Activated CD8-positive, alpha-beta T cell treated with anti-CD3 and anti-CD28 coated beads for 36 hours (primary cell): Measurements from ENCODE around the gene SLC19A1. TPM values are rescaled to one million over a fixed set of nuclear protein-coding genes. Genes with fewer than 3 reads are reported as not detected.

Source experiments
- ATAC-seq: fragments of 200-7000 bp; cut with Tn5 transposase; one replicate; pipeline ENCODE4 v1.10.0; 2021; ENCODE audit warnings: mild to moderate bottlenecking, moderate library complexity
- CTCF ChIA-PET: fragments of 350-600 bp; sonication (Branson Sonifier 250); formaldehyde crosslinking; loops from one replicate; lab custom pipeline; 2021; ENCODE audit warnings: antibody characterized with exemption; lab: Charles Lee
- POLR2A ChIA-PET: fragments of 350-600 bp; sonication (Branson Sonifier 250); formaldehyde crosslinking; loops from one replicate; lab custom pipeline; 2021; ENCODE audit warnings: antibody characterized with exemption; lab: Charles Lee
- DNase-seq: peaks from one replicate; pipeline ENCODE4 v3.0.0-alpha.2; 2020
- H3K27ac Mint-ChIP-seq: one replicate; pipeline ENCODE4 v1.8.0; 2021; ENCODE audit warnings: mild to moderate bottlenecking, mixed read lengths
- H3K27me3 Mint-ChIP-seq: one replicate; pipeline ENCODE4 v1.8.0; 2021; ENCODE audit warnings: mixed read lengths
- H3K36me3 Mint-ChIP-seq: one replicate; pipeline ENCODE4 v1.8.0; 2021; ENCODE audit warnings: low read depth, mixed read lengths
- H3K4me1 Mint-ChIP-seq: one replicate; pipeline ENCODE4 v1.8.0; 2021; ENCODE audit warnings: low read depth, mixed read lengths
- H3K4me3 Mint-ChIP-seq: one replicate; pipeline ENCODE4 v1.8.0; 2021; ENCODE audit warnings: mild to moderate bottlenecking, moderate library complexity, mixed read lengths
- H3K9me3 Mint-ChIP-seq: one replicate; pipeline ENCODE4 v1.8.0; 2021; ENCODE audit warnings: mixed read lengths
- intact Hi-C: fragments of 100-400 bp; cut with micrococcal nuclease; formaldehyde crosslinking; loops from one replicate; pipeline ENCODE4 v1.10.0; 2022
- total RNA-seq, 2 experiments: library from RNA; stranded (reverse); gene quantifications; one replicate each; pipeline ENCODE4 v1.2.3, GENCODE V29; 2021
- TF ChIP-seq, protein P1 (sequence below): fragments of 200-600 bp; IDR thresholded peaks from one replicate; pipeline ENCODE4 v1.8.0; 2022; ENCODE audit warnings: antibody characterized with exemption, mild to moderate bottlenecking

The SLC19A1 gene
- total RNA-seq, 2 experiments from 2014 or later: 40.1 to 46.1 TPM

DNA sequence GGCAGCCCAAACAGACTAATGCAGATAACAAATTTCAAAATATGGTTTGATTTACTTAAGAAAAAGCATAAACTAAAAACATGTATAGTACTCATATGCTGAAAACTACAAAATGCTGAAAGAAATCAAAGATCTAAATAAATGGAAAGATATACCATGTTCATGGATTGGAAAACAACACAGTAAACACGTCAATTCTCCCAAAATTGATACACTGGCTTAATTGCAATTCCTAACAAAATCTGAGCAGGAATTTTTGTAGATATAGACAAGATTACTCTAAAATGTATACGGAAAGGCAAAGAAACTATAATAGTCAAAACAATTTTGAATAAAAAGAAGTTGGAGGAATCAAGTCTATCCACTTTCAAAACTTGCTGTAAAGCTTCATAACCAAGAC is 21.0 kb downstream of the SLC19A1 start:
- TF ChIP-seq, protein P1, sequence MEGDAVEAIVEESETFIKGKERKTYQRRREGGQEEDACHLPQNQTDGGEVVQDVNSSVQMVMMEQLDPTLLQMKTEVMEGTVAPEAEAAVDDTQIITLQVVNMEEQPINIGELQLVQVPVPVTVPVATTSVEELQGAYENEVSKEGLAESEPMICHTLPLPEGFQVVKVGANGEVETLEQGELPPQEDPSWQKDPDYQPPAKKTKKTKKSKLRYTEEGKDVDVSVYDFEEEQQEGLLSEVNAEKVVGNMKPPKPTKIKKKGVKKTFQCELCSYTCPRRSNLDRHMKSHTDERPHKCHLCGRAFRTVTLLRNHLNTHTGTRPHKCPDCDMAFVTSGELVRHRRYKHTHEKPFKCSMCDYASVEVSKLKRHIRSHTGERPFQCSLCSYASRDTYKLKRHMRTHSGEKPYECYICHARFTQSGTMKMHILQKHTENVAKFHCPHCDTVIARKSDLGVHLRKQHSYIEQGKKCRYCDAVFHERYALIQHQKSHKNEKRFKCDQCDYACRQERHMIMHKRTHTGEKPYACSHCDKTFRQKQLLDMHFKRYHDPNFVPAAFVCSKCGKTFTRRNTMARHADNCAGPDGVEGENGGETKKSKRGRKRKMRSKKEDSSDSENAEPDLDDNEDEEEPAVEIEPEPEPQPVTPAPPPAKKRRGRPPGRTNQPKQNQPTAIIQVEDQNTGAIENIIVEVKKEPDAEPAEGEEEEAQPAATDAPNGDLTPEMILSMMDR: no peak
- CTCF ChIA-PET: interaction anchor here (1.1 kb wide), 1 partner anchor 22 kb away, joined by 3 read pairs; no protein-coding TSS in a partner anchor
- H3K27ac Mint-ChIP-seq: no peak overlapping the region
- H3K4me3 Mint-ChIP-seq: no peak overlapping the region
- peaks cover 15% of the 10 kb centered on the region for H3K4me1 Mint-ChIP-seq
- no peaks in the 10 kb centered on the region for H3K27me3 Mint-ChIP-seq
- H3K36me3 Mint-ChIP-seq: peaks cover 72% of the 10 kb centered on the region
- DNase-seq (no peak), ATAC-seq (no peak)
- H3K9me3 Mint-ChIP-seq: peaks cover 36% of the 10 kb centered on the region
- POLR2A ChIA-PET: interaction anchor here (0.8 to 1.3 kb wide), 2 partner anchors 9 to 11 kb away, joined by 3 to 6 read pairs; no protein-coding TSS in a partner anchor
- intact Hi-C loops: no loop called here

DNA sequence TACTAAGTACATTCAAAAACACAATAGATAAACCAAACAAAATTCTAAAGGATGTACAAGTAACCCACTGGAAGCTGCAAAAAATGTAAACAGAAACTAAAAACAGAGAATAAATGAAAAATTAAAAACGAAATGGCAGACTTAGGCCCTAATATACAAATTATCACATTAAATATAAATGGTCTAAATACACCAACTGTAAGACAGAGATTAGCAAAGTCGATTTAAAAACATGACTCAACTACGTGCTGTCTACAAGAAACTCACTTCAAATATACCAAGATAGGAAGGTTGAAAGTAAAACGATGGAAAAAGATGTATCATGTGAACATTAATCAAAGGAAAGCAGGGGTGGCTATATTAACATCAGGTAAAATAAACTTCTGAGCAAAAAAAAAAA is 23.1 kb downstream of the SLC19A1 start:
- peaks cover 15% of the 10 kb centered on the region for H3K4me1 Mint-ChIP-seq
- no peak overlapping the region for H3K4me3 Mint-ChIP-seq
- H3K36me3 Mint-ChIP-seq: peaks cover 73% of the 10 kb centered on the region
- TF ChIP-seq, protein P1: no peak
- H3K27ac Mint-ChIP-seq: no peak overlapping the region
- intact Hi-C loops: no loop called here
- CTCF ChIA-PET: no interaction called here
- no peak for ATAC-seq
- POLR2A ChIA-PET: interaction anchor here (0.6 to 1.2 kb wide), 2 partner anchors 13 to 176 kb away, joined by 3 read pairs; no protein-coding TSS in a partner anchor
- H3K27me3 Mint-ChIP-seq: no peaks in the 10 kb centered on the region
- no peak for DNase-seq
- H3K9me3 Mint-ChIP-seq: peaks cover 36% of the 10 kb centered on the region

DNA sequence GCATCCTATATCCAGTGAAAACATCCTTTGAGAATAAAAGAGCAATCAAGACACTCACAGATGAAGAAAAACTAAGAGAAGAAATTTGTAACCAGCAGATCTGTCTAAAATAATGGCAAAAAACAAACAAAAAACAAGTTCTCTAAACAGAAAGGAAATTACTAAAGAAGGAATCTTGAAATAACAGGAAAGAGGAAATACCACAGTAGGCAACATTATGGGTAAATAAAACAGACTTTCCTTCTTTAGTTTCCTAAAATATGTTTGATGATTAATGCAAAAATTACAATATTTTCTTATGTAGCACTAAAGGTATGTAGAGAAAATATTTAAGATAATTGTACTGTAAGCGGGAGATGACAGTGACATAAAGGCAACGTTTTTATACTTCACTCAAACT is 23.5 kb downstream of the SLC19A1 start:
- H3K36me3 Mint-ChIP-seq: peaks cover 76% of the 10 kb centered on the region
- H3K27ac Mint-ChIP-seq: peak overlapping the region; percentile 88
- DNase-seq (no peak), ATAC-seq (no peak)
- no peak overlapping the region for H3K4me3 Mint-ChIP-seq
- peaks cover 15% of the 10 kb centered on the region for H3K4me1 Mint-ChIP-seq
- intact Hi-C loops: no loop called here
- ChIA-PET POLR2A (interaction anchor here (0.6 to 1.2 kb wide), 2 partner anchors 13 to 176 kb away, joined by 3 read pairs; no protein-coding TSS in a partner anchor), CTCF (no interaction called here)
- H3K27me3 Mint-ChIP-seq: no peaks in the 10 kb centered on the region
- peaks cover 36% of the 10 kb centered on the region for H3K9me3 Mint-ChIP-seq
- TF ChIP-seq, protein P1: no peak

DNA sequence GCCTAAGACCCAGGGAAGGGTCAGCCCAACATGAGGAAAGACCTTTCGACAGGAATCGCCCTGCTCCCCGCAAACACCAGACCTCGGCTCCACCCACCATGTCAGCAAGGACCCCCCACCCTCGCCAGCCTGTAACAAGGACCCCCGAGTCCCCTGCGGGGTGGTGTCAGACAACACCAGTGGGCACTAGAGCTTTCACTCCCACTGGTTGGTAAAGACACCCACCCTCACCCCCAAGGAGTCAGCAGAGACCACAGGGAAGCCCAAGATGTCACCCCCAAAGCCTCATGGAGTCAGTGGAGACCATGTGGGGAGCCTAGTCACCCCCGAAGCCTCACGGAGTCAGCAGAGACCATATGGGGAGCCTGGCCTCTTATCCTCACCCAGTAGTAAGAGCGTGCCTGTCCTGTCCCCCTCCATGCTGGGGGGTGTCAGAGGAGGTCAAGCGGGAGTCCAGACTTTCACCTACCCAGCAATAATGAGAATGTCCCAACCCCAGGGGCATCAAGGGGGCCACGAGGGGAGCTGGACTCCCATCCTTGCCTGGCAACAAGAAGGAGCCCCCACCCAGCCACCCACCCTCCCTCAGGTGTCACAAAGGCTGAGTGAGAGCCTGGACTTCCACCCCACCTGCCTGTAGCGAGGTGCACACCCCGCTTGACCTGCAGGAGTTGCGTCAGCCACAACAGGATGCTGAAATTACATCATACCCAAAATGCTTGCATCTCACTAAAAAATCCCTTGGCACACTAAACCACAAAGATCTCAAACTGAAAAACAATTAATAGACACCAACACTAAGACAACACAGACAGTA is 24.8 kb downstream of the SLC19A1 start:
- Mint-ChIP-seq H3K27me3 (no peaks in the 10 kb centered on the region), H3K4me3 (peak overlapping the region; percentile 20), H3K27ac (peak overlapping the region; percentile 88), H3K4me1 (peaks cover 15% of the 10 kb centered on the region), H3K9me3 (peaks cover 36% of the 10 kb centered on the region), H3K36me3 (peaks cover 65% of the 10 kb centered on the region)
- CTCF ChIA-PET: no interaction called here
- intact Hi-C loops: no loop called here
- TF ChIP-seq, protein P1: no peak
- DNase-seq: peak; percentile 46
- POLR2A ChIA-PET: interaction anchor here (1.1 to 1.3 kb wide), 3 partner anchors 24 to 75 kb away, joined by 3 to 5 read pairs (median 3); no protein-coding TSS in a partner anchor
- ATAC-seq: peak; percentile 52

DNA sequence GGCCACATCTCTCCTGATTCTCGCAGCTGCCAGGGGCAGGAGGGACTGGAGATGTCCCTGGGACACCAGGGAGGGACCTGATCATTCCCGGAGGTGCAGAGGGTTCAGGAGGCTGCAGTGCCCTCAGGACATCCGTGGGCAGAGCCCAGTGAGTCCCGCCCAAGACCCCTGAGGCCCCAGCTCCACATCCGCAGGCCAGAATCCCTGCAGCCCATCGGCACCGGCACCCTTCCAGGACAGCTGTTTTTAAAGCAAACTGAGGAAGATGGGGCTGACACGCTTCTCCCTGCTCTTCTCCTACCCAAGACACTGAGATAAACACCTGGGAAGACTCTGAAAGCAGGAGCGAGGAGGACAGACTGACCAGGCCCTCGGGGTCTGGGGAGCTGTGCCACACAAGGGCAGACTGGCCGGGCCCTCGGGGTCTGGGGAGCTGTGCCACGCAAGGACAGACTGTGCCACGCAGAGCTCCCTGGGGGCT is 25.5 kb downstream of the SLC19A1 start:
- intact Hi-C loops: no loop called here
- CTCF ChIA-PET: no interaction called here
- peaks cover 34% of the 10 kb centered on the region for H3K9me3 Mint-ChIP-seq

More for the DNA sequence above, 25.5 kb downstream of the SLC19A1 start:
- Mint-ChIP-seq H3K27ac (peak overlapping the region; percentile 88), H3K4me3 (no peak overlapping the region), H3K4me1 (peaks cover 15% of the 10 kb centered on the region), H3K36me3 (peaks cover 58% of the 10 kb centered on the region), H3K27me3 (no peaks in the 10 kb centered on the region)
- POLR2A ChIA-PET: interaction anchor here (0.9 to 1.3 kb wide), 4 partner anchors 25 to 75 kb away, joined by 3 to 5 read pairs (median 3); no protein-coding TSS in a partner anchor
- DNase-seq (no peak), ATAC-seq (no peak)
- TF ChIP-seq, protein P1: no peak
